ENCODE data around the gene CLSTN1. TPM values are rescaled to one million over a fixed set of nuclear protein-coding genes. Genes with fewer than 3 reads are reported as not detected.

The CLSTN1 gene
- total and polyA plus RNA-seq, 10 of the 15 experiments (the other 5 are each of a cell fraction or from before 2014, with no cell fraction given) = 2.7 to 64.4 (median 23.2) TPM

GRCh38 chr1:9835758-9836631 lies 12.2 kb upstream of the CLSTN1 start:
- no peak overlapping the region for H3K9ac ChIP-seq (ENCODE audit: control insufficient read depth, insufficient read depth, low read length)
- RAD21 ChIA-PET (ENCODE audit: unreplicated experiment) = no interaction called here
- H3K27ac ChIP-seq (ENCODE audit: control insufficient read depth, insufficient read depth) = no peak overlapping the region
- CTCF ChIA-PET = interaction anchor here (1.0 kb wide), 1 partner anchor 18 kb away, joined by 3 read pairs; no protein-coding TSS in a partner anchor
- no peaks in the 10 kb centered on the region for H3K36me3 ChIP-seq (ENCODE audit: control insufficient read depth in 2 of 2, insufficient read depth in 2 of 2, low read length in 1 of 2)
- no peak overlapping the region for H3K4me3 ChIP-seq
- no peaks in the 10 kb centered on the region for H3K79me2 ChIP-seq (ENCODE audit: control insufficient read depth, insufficient read depth, low read length)
- ATAC-seq (no peak; the same call in 2 of the 3 replicates), DNase-seq (ENCODE audit: low read depth, low spot score) (no peak), FAIRE-seq (no peak)
- TF ChIP-seq ATF2 (IDR thresholded peaks at IDR 0.05; ENCODE audit: low read length) (no peak), CBX3 (IDR thresholded peaks at IDR 0.05; ENCODE audit: borderline replicate concordance, low read depth) (no peak), MTA3 (IDR thresholded peaks at IDR 0.05; ENCODE audit: borderline replicate concordance, low read length) (no peak), NFYB (IDR thresholded peaks at IDR 0.05; ENCODE audit: insufficient read depth, low read depth, low read length) (no peak), SREBF2 (IDR thresholded peaks at IDR 0.05; ENCODE audit: low read length) (no peak), ZBTB4 (CRISPR knock-in tag; IDR thresholded peaks at IDR 0.05) (no peak), POLR2A (IDR thresholded peaks at IDR 0.05; ENCODE audit: low read depth, low read length) (no peak), NRF1 (conservative IDR thresholded peaks at IDR 0.05; ENCODE audit: low read depth, low read length) (no peak), USF1 (IDR thresholded peaks at IDR 0.05; ENCODE audit: borderline replicate concordance, extremely low read length, insufficient read depth, low read depth, low read length) (no peak), EZH2 (IDR thresholded peaks at IDR 0.05; ENCODE audit: borderline replicate concordance, control insufficient read depth, low read depth, low read length) (no peak), SMC3 (IDR thresholded peaks at IDR 0.05; ENCODE audit: borderline replicate concordance, low read length) (no peak)
- in situ Hi-C loops (cut with MboI) = no loop called here
- no peak overlapping the region for H3K4me2 ChIP-seq (ENCODE audit: control insufficient read depth, insufficient read depth)
- SMC1A ChIA-PET (ENCODE audit: uncharacterized antibody, unreplicated experiment) = no interaction called here
- no peaks in the 10 kb centered on the region for H3K9me3 ChIP-seq (replicated peaks; ENCODE audit: control insufficient read depth, insufficient read depth, low read length)
- no peaks in the 10 kb centered on the region for H3K4me1 ChIP-seq (ENCODE audit: control insufficient read depth, insufficient read depth, low read length)
- WGBS (ENCODE audit: insufficient coverage, insufficient replicate concordance, low lambda C conversion rate, missing lambda C conversion rate) = 36% methylated on average over 15 of the region's 15 CpGs
- no peak overlapping the region for H2AFZ ChIP-seq (ENCODE audit: control insufficient read depth, low read depth, low read length)
- intact Hi-C loops (cut with micrococcal nuclease; ENCODE audit: unreplicated experiment) = no loop called here
- no peaks in the 10 kb centered on the region for H4K20me1 ChIP-seq (ENCODE audit: control insufficient read depth, insufficient read depth)
- POLR2A ChIA-PET = no interaction called here
- no TSS peak for BruUV-seq (replicated peaks)
- no peaks in the 10 kb centered on the region for H3K27me3 ChIP-seq (replicated peaks in 1 of 2; ENCODE audit: control insufficient read depth in 2 of 2, insufficient read depth in 2 of 2, low read length in 1 of 2)
